GM11168 (cell line): ENCODE measurements around the gene OCIAD1.
"Not testable (repeated sequence)": the region's sequence is repeated elsewhere in the genome, so short reads cannot be mapped to it uniquely, and the experiment has no call there.

Source experiments
- in situ Hi-C: fragments of 300-500 bp; cut with MboI; formaldehyde crosslinking; loops from one replicate; pipeline ENCODE4 v1.12.0; 2022; ENCODE audit warnings: low sequenced_read_pairs; ENCODE audit not compliant: unreplicated experiment

Gene OCIAD1

GRCh38 chr4:48816297-48816696, 14.6 kb upstream of the OCIAD1 start:
- in situ Hi-C loops = not testable (repeated sequence)

- in situ Hi-C loops = no loop called here
These were observed 13.9 kb upstream of the OCIAD1 start for GRCh38 chr4:48816971-48817370.

- in situ Hi-C loops = not testable (repeated sequence)
These were observed 9.5 kb upstream of the OCIAD1 start for GRCh38 chr4:48821431-48821830.

GRCh38 chr4:48827622-48828021, 3.3 kb upstream of the OCIAD1 start:
- in situ Hi-C loops = no loop called here

- in situ Hi-C loops = no loop called here
These were observed 693 bp downstream of the OCIAD1 start for GRCh38 chr4:48831532-48832030.

- in situ Hi-C loops = no loop called here
These were observed 1.7 kb downstream of the OCIAD1 start for GRCh38 chr4:48832571-48832970.

- in situ Hi-C loops = no loop called here
These were observed 5.8 kb downstream of the OCIAD1 start for GRCh38 chr4:48836658-48837057.

- in situ Hi-C loops = no loop called here
These were observed 10.3 kb downstream of the OCIAD1 start for GRCh38 chr4:48841045-48841827.

- in situ Hi-C loops = no loop called here
These were observed 14.0 kb downstream of the OCIAD1 start for GRCh38 chr4:48844843-48845242.

- in situ Hi-C loops = not testable (repeated sequence)
These were observed 17.9 kb downstream of the OCIAD1 start for GRCh38 chr4:48848799-48849198.

GRCh38 chr4:48851651-48852050, 20.8 kb downstream of the OCIAD1 start:
- in situ Hi-C loops = no loop called here

- in situ Hi-C loops = no loop called here
These were observed 22.9 kb downstream of the OCIAD1 start for GRCh38 chr4:48853604-48854394.

GRCh38 chr4:48854395-48854683, 23.5 kb downstream of the OCIAD1 start:
- in situ Hi-C loops = no loop called here

GRCh38 chr4:48854982-48855381, 24.1 kb downstream of the OCIAD1 start:
- in situ Hi-C loops = no loop called here

GRCh38 chr4:48858130-48858529, 27.2 kb downstream of the OCIAD1 start:
- in situ Hi-C loops = no loop called here

- in situ Hi-C loops = no loop called here
These were observed 31.1 kb downstream of the OCIAD1 start for GRCh38 chr4:48862038-48862437.

GRCh38 chr4:48862661-48863060, 31.8 kb downstream of the OCIAD1 start:
- in situ Hi-C loops = no loop called here

- in situ Hi-C loops = no loop called here
These were observed 32.8 kb downstream of the OCIAD1 start for GRCh38 chr4:48863728-48864127.

GRCh38 chr4:48864696-48865095, 33.8 kb downstream of the OCIAD1 start:
- in situ Hi-C loops = not testable (repeated sequence)

- in situ Hi-C loops = no loop called here
These were observed 47.1 kb downstream of the OCIAD1 start for GRCh38 chr4:48877827-48878535.
